NCI-H82 (cell line): ENCODE measurements around the gene LIN54.
"Not testable (repeated sequence)": the region's sequence is repeated elsewhere in the genome, so short reads cannot be mapped to it uniquely, and the experiment has no call there.

ENCODE experiments used
- DNase-seq: peaks from one replicate; lab custom pipeline; 2025; lab: John Stamatoyannopoulos, UW

The LIN54 gene

DNA sequence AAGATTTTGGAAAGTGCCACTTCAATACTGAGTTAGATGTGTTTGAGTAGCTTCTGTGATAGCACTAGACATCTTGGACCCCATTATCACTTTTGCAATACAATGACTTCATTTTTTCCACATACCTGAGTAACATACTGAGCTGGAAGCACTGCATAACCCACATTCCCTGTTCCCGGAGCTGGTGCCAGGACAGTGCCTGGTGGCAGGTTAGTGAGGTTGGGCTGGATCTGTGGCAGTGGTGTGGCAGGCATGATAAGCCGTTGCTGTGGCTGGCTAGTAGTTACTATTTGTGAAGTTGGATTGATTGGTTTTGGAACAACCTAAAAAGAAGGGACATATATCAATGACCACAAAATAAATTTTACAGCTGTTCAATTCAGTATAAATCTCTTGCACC lies 71.2 kb downstream of the LIN54 start:
- no peak for DNase-seq

- DNase-seq: no peak
Measured at GRCh38 chr4:82934441-82934840, 76.2 kb downstream of the LIN54 start.

DNA sequence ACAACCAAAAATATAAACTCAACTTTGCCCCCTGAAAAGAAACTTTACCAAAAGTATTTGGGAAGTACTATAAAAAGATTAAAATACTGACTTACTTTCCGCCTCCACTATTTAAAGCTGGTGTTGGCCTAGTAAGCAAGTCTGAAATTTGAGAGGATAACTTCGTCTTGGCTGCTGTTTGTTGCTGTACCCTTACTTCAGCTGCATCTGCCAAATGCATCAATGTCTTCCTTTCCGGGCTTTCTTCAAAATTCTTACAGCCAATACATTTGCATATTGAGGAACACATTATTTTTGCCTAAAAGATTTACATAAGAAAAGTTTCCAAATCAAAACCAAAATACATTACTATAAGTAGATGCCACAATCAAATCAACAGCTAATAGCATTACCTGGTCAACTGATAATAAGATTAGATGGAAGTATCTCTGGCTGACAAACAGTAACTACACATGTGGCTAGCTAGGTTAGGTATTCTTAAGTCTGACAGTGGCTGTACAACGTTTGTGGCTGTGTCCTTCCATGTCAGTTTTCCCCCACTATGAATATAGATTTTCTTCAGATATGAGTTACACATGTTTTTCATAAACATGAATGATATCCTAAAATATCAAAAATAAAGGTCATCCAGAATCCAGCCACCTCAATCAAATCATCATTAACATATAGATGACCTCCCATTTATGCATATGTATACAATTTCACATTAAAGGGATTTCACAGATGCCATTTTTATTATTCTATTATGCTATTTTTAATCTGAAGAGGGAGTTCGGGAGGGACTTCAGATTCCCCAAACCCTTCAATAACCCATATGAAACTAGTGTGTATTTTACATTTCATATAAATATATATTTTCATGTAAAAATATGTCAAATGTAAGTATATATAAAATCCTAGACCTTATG lies 79.5 kb downstream of the LIN54 start:
- DNase-seq: peak; percentile 77

DNA sequence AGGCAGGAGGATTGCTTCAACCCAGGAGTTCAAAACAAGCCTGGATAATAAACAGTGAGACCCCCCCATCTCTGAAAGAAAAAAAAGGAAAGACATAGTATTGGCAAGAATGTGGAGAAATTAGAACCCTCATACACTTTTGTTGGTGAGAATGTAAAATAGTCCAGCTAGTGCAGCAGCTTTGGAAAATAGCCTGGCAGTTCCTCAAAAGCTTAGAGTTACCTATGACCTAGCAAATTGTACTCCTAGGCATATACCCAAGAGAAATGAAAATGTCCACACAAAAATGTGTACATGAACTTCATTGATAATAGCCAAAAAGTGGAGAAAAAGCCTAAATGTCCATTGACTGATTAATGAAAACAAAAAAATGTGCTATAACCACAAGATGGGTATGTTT lies 88.8 kb downstream of the LIN54 start:
- no peak for DNase-seq

DNA sequence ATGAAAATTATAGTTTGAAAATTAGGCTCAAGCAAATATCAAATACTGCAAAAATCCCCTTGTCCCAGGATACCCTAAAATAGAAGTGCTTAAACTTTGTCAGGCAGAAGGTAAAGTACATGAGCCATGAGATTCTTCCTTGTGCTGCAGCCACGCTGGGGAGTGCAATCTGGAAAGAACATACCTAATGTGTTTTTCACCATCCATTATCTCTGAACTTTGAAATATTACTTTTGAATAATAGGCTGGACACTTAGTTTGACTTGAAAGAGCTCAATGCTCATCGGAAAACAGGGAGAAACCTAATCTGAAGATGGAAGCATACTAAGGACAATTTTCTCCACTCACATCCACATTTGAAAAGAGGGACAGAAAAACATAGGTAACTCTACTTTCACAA lies 91.2 kb downstream of the LIN54 start:
- DNase-seq: no peak

DNA sequence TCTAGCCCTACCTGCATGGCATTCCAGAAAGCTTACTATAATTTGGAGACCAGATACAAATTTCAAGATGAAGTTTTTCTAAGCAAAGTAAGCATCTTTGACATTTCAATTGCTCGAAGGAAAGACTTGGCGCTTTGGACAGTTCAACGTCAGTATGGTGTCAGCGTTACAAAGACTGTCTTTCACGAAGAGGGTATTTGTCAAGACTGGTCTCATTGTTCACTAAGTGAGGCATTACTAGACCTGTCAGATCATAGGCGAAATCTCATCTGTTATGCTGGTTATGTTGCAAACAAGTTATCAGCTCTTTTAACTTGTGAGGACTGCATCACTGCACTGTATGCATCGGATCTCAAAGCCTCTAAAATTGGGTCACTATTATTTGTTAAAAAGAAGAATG lies 92.5 kb downstream of the LIN54 start:
- no peak for DNase-seq

DNA sequence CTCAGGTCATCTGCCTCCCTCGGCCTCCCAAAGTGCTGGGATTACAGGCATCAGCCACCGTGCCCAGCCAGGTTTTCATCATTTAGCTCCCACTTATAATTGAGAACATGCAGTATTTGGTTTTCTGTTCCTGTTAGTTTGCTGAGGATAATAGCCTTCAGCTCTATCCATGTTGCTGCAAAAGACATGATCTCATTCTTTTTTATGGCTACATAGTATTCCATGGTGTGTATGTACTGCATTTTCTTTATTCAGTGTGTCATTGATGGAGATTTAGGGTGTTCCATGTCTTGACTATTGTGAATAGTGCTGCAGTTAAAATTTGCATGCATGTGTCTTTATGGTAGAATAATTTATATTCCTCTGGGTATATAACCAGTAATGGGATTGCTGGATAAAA lies 96.7 kb downstream of the LIN54 start:
- DNase-seq: not testable (repeated sequence)

- no peak for DNase-seq
Measured at GRCh38 chr4:82913305-82913704, 97.3 kb downstream of the LIN54 start.

GRCh38 chr4:82909326-82909725 lies 101.3 kb downstream of the LIN54 start:
- DNase-seq: no peak

DNA sequence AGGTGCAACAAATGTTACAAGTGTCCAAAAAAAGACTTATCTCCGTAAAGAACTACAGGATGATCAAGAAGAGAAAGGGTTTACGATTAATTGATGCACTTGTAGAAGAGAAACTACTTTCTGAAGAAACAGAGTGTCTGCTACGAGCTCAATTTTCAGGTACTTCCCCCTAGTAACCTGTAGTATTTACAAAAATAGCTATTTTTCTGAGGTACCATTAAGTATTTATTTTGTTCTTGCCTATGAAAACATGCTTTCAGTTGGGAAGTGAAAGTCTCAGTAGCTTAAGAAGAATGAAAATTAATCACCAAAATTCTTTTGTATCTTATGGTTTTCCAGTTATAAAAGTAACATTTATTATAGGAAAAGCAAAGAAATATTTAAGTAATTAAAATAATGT lies 104.2 kb downstream of the LIN54 start:
- no peak for DNase-seq

GRCh38 chr4:82905205-82905604 lies 105.4 kb downstream of the LIN54 start:
- no peak for DNase-seq

DNA sequence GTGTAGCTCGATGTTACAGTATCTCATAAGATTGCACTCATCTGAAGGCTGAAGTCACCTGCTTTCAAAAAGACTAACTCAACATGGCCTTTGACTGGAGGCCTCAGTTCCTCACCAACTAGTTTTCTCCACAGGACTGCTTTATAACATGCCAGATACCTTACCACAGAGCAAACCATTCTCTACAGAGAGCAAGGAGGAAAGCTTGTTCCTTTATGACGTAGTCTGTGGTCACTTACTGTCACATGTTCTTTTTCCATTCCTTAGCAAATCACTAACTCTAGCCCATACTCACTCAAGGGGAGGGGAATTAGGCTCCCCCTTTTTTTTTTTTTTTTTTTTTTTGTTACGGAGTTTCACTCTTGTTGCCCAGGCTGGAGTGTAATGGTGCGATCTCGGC lies 106.9 kb downstream of the LIN54 start:
- no peak for DNase-seq

DNA sequence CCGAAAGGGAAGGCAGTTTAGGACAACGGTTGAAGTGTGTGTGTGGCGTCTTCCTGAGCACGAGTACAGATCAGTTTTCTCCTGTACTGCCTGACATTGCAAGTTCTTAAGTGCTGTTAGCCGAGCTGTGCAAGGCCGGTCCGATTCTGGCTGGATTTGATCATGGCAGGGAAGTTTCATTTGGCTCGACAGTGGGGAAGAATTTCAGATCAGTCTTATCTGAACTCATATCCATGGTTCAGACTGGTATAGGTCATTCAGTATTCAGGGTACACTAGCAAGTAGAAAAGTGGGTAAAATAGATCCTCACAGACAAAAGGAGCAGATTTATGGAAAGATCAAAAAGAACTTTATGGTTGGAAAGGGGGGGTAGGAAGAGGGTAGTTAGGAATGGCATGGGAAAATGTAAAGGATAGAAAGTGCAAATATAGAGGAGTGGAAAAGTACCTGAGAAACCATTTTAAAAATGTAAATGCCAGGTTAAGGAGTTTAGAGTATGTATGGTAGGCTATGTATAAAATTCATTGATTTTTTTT lies 109.4 kb downstream of the LIN54 start:
- DNase-seq: no peak

- DNase-seq: peak; percentile 99
Measured at GRCh38 chr4:82900411-82901182, 110.0 kb downstream of the LIN54 start, which contains the start of gene THAP9. TSS of gene THAP9 (plus strand) at chr4:82900735. CDS start at chr4:82900803, 68 bp downstream.

- no peak for DNase-seq
Measured at GRCh38 chr4:82900066-82900410, 110.6 kb downstream of the LIN54 start.

- peak; percentile 11 for DNase-seq
Measured at GRCh38 chr4:82899374-82900065, 111.1 kb downstream of the LIN54 start.

DNA sequence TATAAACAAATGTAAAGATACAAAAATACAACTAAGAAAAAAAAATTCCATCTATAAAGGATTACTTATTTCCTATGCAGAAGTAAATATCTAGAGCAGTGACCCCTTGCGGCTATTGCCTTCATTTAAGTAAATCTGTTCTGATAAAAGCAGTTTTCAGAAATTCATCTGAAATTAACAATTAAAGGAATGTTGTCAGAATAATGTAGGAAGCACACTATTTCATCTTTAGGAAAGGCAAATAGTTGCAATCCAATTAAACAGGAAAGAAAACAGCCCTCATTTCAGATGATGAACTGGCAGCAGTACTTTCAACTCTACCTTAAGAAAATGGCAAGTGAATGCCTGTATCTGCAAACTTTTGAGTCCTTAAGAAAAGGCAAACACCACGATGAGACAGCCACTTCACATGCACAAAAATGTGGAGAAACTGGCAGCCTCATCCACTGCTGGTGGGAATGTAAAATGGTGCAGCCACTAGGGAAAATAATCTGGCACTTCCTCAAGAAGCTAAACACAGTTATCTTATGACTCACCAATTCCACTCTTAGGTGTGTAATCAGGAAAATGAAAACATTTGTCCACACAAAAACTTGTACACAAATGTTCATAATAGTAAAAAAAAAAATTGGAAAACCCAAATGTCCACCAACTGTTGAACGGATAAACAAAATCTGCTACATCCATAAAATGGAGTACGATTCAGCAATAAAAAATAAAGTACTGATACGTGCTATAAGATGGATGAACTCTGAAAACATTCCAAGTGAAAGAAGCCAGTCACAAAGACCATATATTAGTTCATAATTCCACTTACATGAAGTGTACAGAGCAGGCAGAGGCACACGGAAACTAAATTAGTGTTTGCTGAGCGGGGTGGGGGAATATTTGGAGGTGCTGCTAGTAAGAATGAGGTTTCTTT lies 112.0 kb downstream of the LIN54 start:
- peak; percentile 34 for DNase-seq

- DNase-seq: no peak
Measured at GRCh38 chr4:82896755-82897154, 113.9 kb downstream of the LIN54 start.

- no peak for DNase-seq
Measured at GRCh38 chr4:82893942-82894341, 116.7 kb downstream of the LIN54 start.

DNA sequence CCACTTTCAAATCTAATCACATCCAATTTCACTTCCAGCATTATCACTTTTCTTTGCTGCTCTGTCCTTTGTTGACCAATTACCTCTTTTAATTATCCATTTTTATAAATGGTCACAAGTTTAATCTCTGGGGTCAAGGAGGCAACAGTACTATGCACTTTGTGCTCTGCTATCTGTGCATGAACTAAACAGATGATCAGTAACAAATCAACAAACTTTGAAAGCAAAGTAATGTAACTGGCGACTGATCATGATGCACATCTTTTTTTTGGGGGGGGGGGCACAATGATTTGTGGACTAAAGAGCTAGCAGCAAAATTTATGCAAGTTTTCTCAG lies 118.2 kb downstream of the LIN54 start:
- DNase-seq: peak; percentile 10

DNA sequence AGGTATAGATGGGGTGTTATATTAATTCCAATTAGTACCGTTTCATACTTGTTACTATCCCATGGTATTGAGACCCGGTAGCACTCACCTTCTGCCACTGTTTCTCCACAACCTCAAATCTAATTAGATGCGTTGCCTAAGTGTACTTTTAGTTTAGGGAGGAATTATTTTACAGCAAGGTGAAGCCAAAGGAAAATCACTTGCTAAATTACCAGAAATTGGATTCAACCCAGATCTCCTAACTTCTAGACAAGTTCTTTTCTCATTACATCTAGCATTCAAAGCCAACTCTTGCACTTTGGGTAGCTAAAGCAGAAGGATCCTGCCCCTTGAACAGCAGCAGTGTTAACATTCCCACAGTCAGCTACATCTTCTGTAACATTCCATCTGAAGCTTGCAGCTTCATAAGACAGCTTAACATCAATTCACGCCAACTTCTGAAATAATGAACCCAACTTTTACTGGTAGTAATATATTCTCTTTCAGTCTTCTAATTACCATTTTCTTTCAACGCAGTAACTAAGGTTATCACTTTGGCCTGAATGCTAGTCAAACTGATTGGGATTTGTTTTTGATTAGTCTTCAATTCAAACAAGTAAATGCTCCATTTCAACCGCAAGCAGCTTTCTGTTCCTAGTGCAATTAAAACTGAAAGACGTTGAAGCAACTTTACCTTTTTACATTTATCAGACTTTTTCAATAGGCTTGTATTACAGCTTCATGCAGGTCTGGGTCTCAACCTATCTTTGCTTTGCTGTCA lies 118.7 kb downstream of the LIN54 start:
- DNase-seq: peak; percentile 56
